ENCODE data around the gene LARGE1.
A peak's percentile ranks its signal among the peaks of the same experiment; 100 is the strongest.

The LARGE1 gene

DNA sequence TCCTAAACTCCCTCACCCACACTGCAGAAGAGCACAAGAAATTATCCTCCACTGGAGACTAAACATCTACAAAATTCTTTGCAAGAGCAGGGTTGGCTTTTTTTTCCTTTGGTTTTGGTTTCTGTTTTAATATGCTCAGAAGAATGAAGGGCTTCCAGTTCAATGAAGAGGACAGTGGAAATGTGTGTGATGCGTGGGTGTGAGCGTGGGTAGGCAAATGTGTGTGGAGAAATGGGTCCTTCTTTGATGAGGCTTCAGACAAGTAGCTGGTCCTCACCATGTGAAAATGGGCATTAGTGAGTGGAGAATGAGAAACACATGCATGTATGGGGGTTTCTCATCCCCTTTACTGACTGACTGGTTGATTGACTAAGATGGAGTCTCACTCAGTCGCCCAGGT lies 598.8 kb downstream of the LARGE1 start:
- TF ChIP-seq, protein P1, sequence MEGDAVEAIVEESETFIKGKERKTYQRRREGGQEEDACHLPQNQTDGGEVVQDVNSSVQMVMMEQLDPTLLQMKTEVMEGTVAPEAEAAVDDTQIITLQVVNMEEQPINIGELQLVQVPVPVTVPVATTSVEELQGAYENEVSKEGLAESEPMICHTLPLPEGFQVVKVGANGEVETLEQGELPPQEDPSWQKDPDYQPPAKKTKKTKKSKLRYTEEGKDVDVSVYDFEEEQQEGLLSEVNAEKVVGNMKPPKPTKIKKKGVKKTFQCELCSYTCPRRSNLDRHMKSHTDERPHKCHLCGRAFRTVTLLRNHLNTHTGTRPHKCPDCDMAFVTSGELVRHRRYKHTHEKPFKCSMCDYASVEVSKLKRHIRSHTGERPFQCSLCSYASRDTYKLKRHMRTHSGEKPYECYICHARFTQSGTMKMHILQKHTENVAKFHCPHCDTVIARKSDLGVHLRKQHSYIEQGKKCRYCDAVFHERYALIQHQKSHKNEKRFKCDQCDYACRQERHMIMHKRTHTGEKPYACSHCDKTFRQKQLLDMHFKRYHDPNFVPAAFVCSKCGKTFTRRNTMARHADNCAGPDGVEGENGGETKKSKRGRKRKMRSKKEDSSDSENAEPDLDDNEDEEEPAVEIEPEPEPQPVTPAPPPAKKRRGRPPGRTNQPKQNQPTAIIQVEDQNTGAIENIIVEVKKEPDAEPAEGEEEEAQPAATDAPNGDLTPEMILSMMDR (IDR thresholded peaks at IDR 0.05; ENCODE audit: low read depth, low read length), result no peak
- H3K4me3 ChIP-seq (ENCODE audit: low read depth, low read length), result no peak overlapping the region

DNA sequence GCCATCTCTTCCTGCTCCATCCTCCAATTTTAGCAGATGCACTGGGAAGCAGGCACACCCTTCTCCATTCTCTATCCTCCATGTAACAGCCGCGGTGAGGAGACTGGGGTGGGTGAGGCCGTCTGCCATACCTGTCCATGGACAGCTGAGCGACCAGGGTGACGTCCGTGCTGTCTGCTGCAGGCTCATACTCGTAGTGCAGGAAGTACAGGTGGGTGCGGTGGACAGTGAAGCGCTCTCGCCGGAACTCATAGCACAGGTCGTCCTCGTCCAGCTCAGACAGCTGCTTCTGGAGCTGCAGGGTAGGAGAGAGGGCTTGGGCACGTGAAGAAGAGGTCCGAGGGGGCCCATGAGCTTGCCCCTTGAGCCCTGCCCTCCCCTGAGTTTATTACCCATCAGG lies 604.3 kb downstream of the LARGE1 start:
- TF ChIP-seq, protein P1 (IDR thresholded peaks at IDR 0.05; ENCODE audit: low read depth, low read length), result no peak
- no peak overlapping the region for H3K4me3 ChIP-seq (ENCODE audit: low read depth, low read length)

- TF ChIP-seq, protein P1 (IDR thresholded peaks at IDR 0.05; ENCODE audit: low read depth, low read length), result no peak
- no peak overlapping the region for H3K4me3 ChIP-seq (ENCODE audit: low read depth, low read length)
These were observed 605.2 kb downstream of the LARGE1 start for GRCh38 chr22:33315117-33315516.

DNA sequence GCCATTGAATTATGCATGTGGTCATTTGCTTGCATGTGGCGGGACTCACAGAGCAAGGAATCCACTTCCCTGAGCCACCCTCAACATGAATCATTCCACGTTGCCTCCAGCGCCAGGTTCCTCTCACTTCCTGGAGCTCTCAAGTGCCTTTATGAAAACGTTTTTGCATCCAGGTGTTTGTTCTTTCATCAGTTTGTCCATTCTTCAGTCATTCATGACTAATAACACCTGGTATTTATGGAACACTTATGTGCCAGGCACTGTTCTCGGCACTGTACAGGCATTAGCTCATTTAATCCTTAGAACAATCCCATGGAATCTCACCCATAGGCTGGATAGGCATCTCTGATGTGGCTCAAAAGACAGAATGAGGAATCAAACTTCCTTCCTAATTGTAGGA lies 606.0 kb downstream of the LARGE1 start:
- H3K4me3 ChIP-seq (ENCODE audit: low read depth, low read length), result no peak overlapping the region
- TF ChIP-seq, protein P1 (IDR thresholded peaks at IDR 0.05; ENCODE audit: low read depth, low read length), result no peak

- TF ChIP-seq, protein P1 (IDR thresholded peaks at IDR 0.05; ENCODE audit: low read depth, low read length), result no peak
- no peak overlapping the region for H3K4me3 ChIP-seq (ENCODE audit: low read depth, low read length)
These were observed 617.2 kb downstream of the LARGE1 start for GRCh38 chr22:33303099-33303498.

DNA sequence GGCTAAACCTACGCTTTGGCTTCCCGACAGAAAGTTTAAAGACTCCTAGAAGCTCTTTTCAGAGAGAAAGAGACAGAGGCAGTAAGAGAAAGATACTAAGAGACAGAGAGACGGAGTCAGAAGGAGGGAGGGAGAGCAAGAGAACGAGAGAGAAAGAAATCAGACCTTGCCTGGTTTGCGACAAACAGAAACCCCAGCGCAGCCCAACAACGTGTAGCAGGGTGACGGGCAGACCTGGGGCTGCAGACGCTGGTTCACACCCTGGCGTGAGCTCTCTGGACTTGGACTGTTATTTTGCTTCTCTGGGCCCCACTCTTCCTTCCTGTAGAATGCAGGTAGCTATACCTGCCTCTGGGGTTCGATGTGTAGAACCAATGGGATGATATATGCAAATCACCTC lies 617.7 kb downstream of the LARGE1 start:
- H3K4me3 ChIP-seq (ENCODE audit: low read depth, low read length), result no peak overlapping the region
- TF ChIP-seq, protein P1 (IDR thresholded peaks at IDR 0.05; ENCODE audit: low read depth, low read length), result no peak

- TF ChIP-seq, protein P1 (IDR thresholded peaks at IDR 0.05; ENCODE audit: low read depth, low read length), result peak; percentile 99
- no peak overlapping the region for H3K4me3 ChIP-seq (ENCODE audit: low read depth, low read length)
These were observed 618.2 kb downstream of the LARGE1 start for GRCh38 chr22:33302049-33302545.
